ENCODE data around the gene SYT13. TPM values are rescaled to one million over a fixed set of nuclear protein-coding genes. Genes with fewer than 3 reads are reported as not detected.
A peak's percentile ranks its signal among the peaks of the same experiment; 100 is the strongest.

Gene SYT13
- total RNA-seq, 1 donor from 2014 or later = 154 TPM

- DNase-seq (ENCODE audit: low spot score) = no peak
Measured at GRCh38 chr11:45248501-45249011, 37.6 kb downstream of the SYT13 start.

- no peak for DNase-seq (ENCODE audit: low spot score)
Measured at GRCh38 chr11:45247433-45247832, 38.7 kb downstream of the SYT13 start.

GRCh38 chr11:45246241-45246640, 39.9 kb downstream of the SYT13 start:
- no peak for DNase-seq (ENCODE audit: low spot score)

GRCh38 chr11:45245218-45246045, 40.7 kb downstream of the SYT13 start:
- DNase-seq (ENCODE audit: low spot score) = no peak

- DNase-seq (ENCODE audit: low spot score) = no peak
Measured at GRCh38 chr11:45243967-45244366, 42.2 kb downstream of the SYT13 start.

- no peak for DNase-seq (ENCODE audit: low spot score)
Measured at GRCh38 chr11:45239733-45240132, 46.4 kb downstream of the SYT13 start.

- no peak for DNase-seq (ENCODE audit: low spot score)
Measured at GRCh38 chr11:45238724-45239123, 47.4 kb downstream of the SYT13 start.

GRCh38 chr11:45237711-45238315, 48.3 kb downstream of the SYT13 start:
- DNase-seq (ENCODE audit: low spot score) = no peak

GRCh38 chr11:45234306-45235006, 51.7 kb downstream of the SYT13 start:
- DNase-seq (ENCODE audit: low spot score) = no peak

- DNase-seq (ENCODE audit: low spot score) = no peak
Measured at GRCh38 chr11:45233804-45234170, 52.4 kb downstream of the SYT13 start.

- peak; percentile 68 for DNase-seq (ENCODE audit: low spot score)
Measured at GRCh38 chr11:45233121-45233803, 52.9 kb downstream of the SYT13 start.

GRCh38 chr11:45232341-45233080, 53.6 kb downstream of the SYT13 start:
- no peak for DNase-seq (ENCODE audit: low spot score)

- DNase-seq (ENCODE audit: low spot score) = no peak
Measured at GRCh38 chr11:45229401-45230020, 56.6 kb downstream of the SYT13 start.

- DNase-seq (ENCODE audit: low spot score) = no peak
Measured at GRCh38 chr11:45227836-45228235, 58.3 kb downstream of the SYT13 start.

- DNase-seq (ENCODE audit: low spot score) = no peak
Measured at GRCh38 chr11:45226901-45227300, 59.2 kb downstream of the SYT13 start.

GRCh38 chr11:45225961-45226871, 59.9 kb downstream of the SYT13 start:
- DNase-seq (ENCODE audit: low spot score) = no peak

- DNase-seq (ENCODE audit: low spot score) = no peak
Measured at GRCh38 chr11:45225277-45225676, 60.9 kb downstream of the SYT13 start.

- no peak for DNase-seq (ENCODE audit: low spot score)
Measured at GRCh38 chr11:45224766-45225165, 61.4 kb downstream of the SYT13 start.

GRCh38 chr11:45223496-45223895, 62.6 kb downstream of the SYT13 start:
- DNase-seq (ENCODE audit: low spot score) = no peak

- no peak for DNase-seq (ENCODE audit: low spot score)
Measured at GRCh38 chr11:45219411-45219810, 66.7 kb downstream of the SYT13 start.

Measured in mucosa of gallbladder (tissue), 1 donor.